ENCODE data around the gene PCNT. TPM values are rescaled to one million over a fixed set of nuclear protein-coding genes. Genes with fewer than 3 reads are reported as not detected.

PCNT gene
- total and polyA plus RNA-seq, 9 of the 15 experiments (the other 6 are each of a cell fraction or from before 2014, with no cell fraction given), result 9.1 to 53.5 (median 31.3) TPM

DNA sequence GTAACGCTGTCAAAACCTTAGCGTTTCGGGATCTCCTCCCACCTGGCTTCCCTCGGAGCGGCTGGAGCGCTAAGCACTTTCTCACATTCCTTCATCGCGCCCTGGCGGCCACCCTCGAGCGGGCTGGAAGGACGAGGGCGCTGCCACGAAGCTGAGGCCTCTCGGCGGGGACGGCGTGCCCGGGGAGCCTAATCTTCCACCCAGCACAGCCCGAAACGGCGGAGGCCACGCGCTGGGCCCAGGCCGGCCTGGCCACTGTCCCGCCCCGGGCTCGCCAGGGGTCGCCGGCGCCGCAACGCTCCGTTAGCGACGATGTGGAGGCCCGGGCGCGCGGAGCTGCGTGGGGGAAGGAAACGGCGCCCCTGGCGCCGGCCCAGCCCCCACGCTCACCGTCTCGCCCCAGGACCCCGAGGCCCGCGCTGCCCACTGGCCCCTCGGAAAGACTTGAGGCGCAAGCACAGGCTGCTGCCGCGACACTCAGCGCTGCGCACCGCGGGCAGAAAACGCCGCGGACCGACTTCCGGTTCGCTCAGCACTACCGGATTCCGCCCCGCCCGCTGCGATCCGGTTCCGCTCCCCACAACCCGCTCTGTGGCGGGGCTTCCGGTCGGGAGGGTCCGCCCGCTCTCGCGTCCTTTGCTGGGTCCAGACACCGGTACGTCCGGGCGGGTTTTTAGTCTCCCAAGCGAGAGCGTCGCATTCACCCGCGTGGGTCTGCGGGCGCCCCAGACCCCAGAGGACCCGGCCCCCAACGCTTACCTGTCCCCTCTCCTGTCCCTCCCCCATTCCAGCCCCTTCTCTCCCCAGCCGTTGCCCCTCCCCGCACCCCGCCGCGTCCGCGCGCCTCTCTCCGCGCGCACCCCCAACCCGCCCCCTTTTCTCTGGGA is 38.0 kb upstream of the PCNT start, which contains the start of gene YBEY (continued):
- TF ChIP-seq KLF6 (CRISPR knock-in tag; IDR thresholded peaks at IDR 0.05; ENCODE audit: borderline replicate concordance) (peak; percentile 67; the same call in 1 of the 2 replicates), FOXM1 (IDR thresholded peaks at IDR 0.05; ENCODE audit: low read depth) (no peak), FOXM1 (CRISPR knock-in tag; IDR thresholded peaks at IDR 0.05; ENCODE audit: low read depth) (no peak), ERF (CRISPR knock-in tag; IDR thresholded peaks at IDR 0.05) (peak; percentile 47; the same call in 1 of the 2 replicates), DDX20 (tag; IDR thresholded peaks at IDR 0.05; ENCODE audit: low read depth) (no peak), CEBPG (CRISPR knock-in tag; IDR thresholded peaks at IDR 0.05) (no peak), CEBPG (tag; conservative IDR thresholded peaks at IDR 0.05 in 1 of 2, IDR thresholded peaks at IDR 0.05 in 1 of 2) (no peak), CBFB (CRISPR knock-in tag; IDR thresholded peaks at IDR 0.05) (no peak), BRD4 (IDR thresholded peaks at IDR 0.05) (peak; percentile 77; the same call in 1 of the 2 replicates), ESRRB (CRISPR knock-in tag; IDR thresholded peaks at IDR 0.05; ENCODE audit: borderline replicate concordance) (no peak), RBBP5 (IDR thresholded peaks at IDR 0.05; ENCODE audit: borderline replicate concordance, insufficient read depth, low read length, poor library complexity, severe bottlenecking) (peak; percentile 100), MEIS2 (IDR thresholded peaks at IDR 0.05; ENCODE audit: partially characterized antibody) (peak; percentile 13), SRSF7 (optimal IDR thresholded peaks at IDR 0.05; ENCODE audit: low read depth, low read length) (no peak), CAMTA2 (CRISPR knock-in tag; conservative IDR thresholded peaks at IDR 0.05) (peak; percentile 94), TSC22D4 (tag; IDR thresholded peaks at IDR 0.05) (no peak), BRCA1 (IDR thresholded peaks at IDR 0.05) (no peak), BRCA1 (CRISPR knock-in tag; IDR thresholded peaks at IDR 0.05) (no peak), CREB1 (IDR thresholded peaks at IDR 0.05) (peak; percentile 44; the same call in 1 of the 2 replicates), CREB1 (CRISPR knock-in tag; IDR thresholded peaks at IDR 0.05) (peak; percentile 67; the same call in 1 of the 2 replicates), HNRNPUL1 (IDR thresholded peaks at IDR 0.05; ENCODE audit: low read length) (no peak), ZNF778 (CRISPR knock-in tag; IDR thresholded peaks at IDR 0.05) (no peak), MEF2A (IDR thresholded peaks at IDR 0.05; ENCODE audit: control insufficient read depth, low read depth, low read length) (no peak; the same call in 1 of the 2 replicates), ELF2 (CRISPR knock-in tag; IDR thresholded peaks at IDR 0.05) (peak; percentile 95), ZNF77 (CRISPR knock-in tag; IDR thresholded peaks at IDR 0.05) (no peak), ZNF668 (CRISPR knock-in tag; IDR thresholded peaks at IDR 0.05) (no peak), SMARCA5 (IDR thresholded peaks at IDR 0.05) (no peak), ZFX (CRISPR knock-in tag; IDR thresholded peaks at IDR 0.05) (peak; percentile 96), ZNF780A (CRISPR knock-in tag; IDR thresholded peaks at IDR 0.05) (no peak), MCM5 (IDR thresholded peaks at IDR 0.05; ENCODE audit: low read depth) (no peak), HMGN3 (IDR thresholded peaks at IDR 0.05; ENCODE audit: borderline replicate concordance, extremely low read depth, insufficient read length, low read depth, low read length) (peak; percentile 96), STAG1 (CRISPR knock-in tag; IDR thresholded peaks at IDR 0.05; ENCODE audit: borderline replicate concordance) (no peak; the same call in 1 of the 2 replicates)
- TF ChIP-seq, protein P1, sequence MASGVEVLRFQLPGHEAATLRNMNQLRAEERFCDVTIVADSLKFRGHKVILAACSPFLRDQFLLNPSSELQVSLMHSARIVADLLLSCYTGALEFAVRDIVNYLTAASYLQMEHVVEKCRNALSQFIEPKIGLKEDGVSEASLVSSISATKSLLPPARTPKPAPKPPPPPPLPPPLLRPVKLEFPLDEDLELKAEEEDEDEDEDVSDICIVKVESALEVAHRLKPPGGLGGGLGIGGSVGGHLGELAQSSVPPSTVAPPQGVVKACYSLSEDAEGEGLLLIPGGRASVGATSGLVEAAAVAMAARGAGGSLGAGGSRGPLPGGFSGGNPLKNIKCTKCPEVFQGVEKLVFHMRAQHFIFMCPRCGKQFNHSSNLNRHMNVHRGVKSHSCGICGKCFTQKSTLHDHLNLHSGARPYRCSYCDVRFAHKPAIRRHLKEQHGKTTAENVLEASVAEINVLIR (CRISPR knock-in tag; IDR thresholded peaks at IDR 0.05), result 0 out of 2 replicates have a peak, but pooled peaks have one; percentile 31
